PFSK-1 (cell line): ENCODE data around the gene BCL2L1.
A peak's percentile ranks its signal among the peaks of the same experiment; 100 is the strongest.

Experiments used
- FOXP2 ChIP-seq: optimal IDR thresholded peaks from 2 replicates; pipeline ENCODE3; 2011; ENCODE audit warnings: borderline replicate concordance, control low read depth, inconsistent platforms; ENCODE audit not compliant: insufficient read depth; ENCODE audit errors: extremely low read length, extremely low read depth
- POLR2AphosphoS5 ChIP-seq: IDR thresholded peaks from 2 replicates; pipeline ENCODE4 v1.6.1; 2012; ENCODE audit warnings: low read depth, mild to moderate bottlenecking, control low read depth, low read length, moderate library complexity
- REST ChIP-seq, 2 experiments: IDR thresholded peaks; 2 replicates each; pipeline versions ENCODE4 v1.6.1 to v1.8.0; 2011 to 2012; ENCODE audit warnings: low read depth in 2 of 2, low read length in 2 of 2, control low read depth in 1 of 2, inconsistent platforms in 1 of 2, mild to moderate bottlenecking in 1 of 2, moderate library complexity in 1 of 2; ENCODE audit not compliant: insufficient read depth in 1 of 2
- SIN3A ChIP-seq: IDR thresholded peaks from 2 replicates; pipeline ENCODE4 v1.6.1; 2012; ENCODE audit warnings: mild to moderate bottlenecking, low read length, moderate library complexity, borderline replicate concordance; ENCODE audit not compliant: insufficient read depth
- TAF1 ChIP-seq: IDR thresholded peaks from 2 replicates; pipeline ENCODE4 v1.6.1; 2012; ENCODE audit warnings: low read length, control low read depth, borderline replicate concordance; ENCODE audit not compliant: insufficient read depth

Gene BCL2L1

DNA sequence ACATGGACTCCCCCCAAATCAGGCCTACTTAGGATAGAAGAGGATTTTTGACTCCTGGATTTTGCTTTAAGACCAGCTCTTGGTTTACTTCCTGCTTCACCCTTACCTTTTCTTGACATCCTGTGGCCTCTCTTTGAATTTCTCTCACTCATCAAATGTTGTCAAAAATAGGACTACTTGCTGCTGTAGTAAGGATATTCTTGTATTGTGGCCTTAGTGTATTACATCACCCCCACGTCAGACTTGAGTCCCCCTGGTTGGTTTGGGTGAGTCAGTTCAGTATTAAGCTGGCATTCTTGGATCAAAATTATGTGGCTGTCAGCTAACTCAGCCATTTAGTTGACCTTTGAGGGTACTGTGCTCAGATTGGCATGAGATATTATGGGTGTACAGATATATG is 17.5 kb upstream of the BCL2L1 start:
- TF ChIP-seq TAF1, result no peak
- TF ChIP-seq POLR2AphosphoS5, result no peak
- no peak for TF ChIP-seq FOXP2
- no peak for TF ChIP-seq REST (IDR thresholded peaks at IDR 0.05; ENCODE audit: insufficient read depth in 1 of 2, low read depth in 2 of 2, low read length in 2 of 2)
- TF ChIP-seq SIN3A, result no peak

DNA sequence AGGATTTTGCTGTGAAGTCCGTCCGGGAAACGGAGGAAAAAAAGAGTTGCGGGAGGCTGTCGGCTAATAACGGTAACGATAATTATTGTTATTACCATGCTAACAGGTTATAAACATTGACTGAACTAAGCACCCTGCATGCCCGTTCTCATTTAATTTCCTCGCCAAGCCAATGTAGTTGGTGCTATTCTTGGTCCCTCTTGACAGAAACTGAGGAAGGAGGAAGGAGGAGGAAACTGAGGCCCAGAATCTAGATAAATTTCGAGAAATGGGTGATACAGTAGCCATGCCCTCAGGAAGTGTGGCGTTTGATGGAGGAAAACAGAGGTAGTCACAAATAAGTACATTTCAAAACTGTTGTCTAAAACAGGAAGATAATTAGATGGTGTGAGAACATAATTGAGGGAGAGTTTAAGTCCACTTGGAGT is 16.9 kb upstream of the BCL2L1 start:
- no peak for TF ChIP-seq FOXP2
- TF ChIP-seq SIN3A, result no peak
- no peak for TF ChIP-seq TAF1
- no peak for TF ChIP-seq REST (IDR thresholded peaks at IDR 0.05; ENCODE audit: insufficient read depth in 1 of 2, low read depth in 2 of 2, low read length in 2 of 2)
- TF ChIP-seq POLR2AphosphoS5, result no peak

DNA sequence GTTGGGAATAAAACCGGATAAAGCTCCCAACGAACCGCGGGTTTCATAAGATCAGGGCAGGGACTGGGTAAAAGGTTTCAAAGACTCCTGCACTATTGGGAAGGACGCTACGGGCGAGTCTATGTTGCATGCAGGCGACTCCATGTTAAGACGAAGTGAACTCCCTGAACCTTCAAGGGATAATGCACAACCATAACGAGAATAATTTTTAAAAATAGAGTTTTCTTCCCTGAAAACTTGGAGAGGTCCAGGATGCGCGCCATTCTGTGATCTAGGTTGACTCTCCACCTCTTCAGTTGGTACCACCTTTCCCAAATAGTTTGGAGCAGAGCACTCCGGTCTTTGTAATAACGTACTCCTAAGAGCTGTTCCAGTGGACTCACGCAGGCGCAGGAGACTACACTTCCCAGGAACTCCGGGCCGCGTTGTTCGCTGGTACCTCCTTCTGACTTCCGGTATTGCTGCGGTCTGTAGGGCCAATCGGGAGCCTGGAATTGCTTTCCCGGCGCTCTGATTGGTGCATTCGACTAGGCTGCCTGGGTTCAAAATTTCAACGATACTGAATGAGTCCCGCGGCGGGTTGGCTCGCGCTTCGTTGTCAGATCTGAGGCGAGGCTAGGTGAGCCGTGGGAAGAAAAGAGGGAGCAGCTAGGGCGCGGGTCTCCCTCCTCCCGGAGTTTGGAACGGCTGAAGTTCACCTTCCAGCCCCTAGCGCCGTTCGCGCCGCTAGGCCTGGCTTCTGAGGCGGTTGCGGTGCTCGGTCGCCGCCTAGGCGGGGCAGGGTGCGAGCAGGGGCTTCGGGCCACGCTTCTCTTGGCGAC is 16.3 kb upstream of the BCL2L1 start, which contains the start of gene TPX2:
Gene TPX2 (plus strand): TSS at position 562 of the 821 bp plus-strand sequence. CDS start 18,187 bp downstream, outside the sequence.
- TF ChIP-seq FOXP2 (peak; percentile 22), SIN3A (peak; percentile 83; the same call in 1 of the 2 replicates), REST (IDR thresholded peaks at IDR 0.05; ENCODE audit: insufficient read depth in 1 of 2, low read depth in 2 of 2, low read length in 2 of 2) (0 out of 4 replicates have a peak, but pooled peaks of 1 of the 2 experiments have one; percentile 7), POLR2AphosphoS5 (peak; percentile 92), TAF1 (peak; percentile 56; the same call in 1 of the 2 replicates)

DNA sequence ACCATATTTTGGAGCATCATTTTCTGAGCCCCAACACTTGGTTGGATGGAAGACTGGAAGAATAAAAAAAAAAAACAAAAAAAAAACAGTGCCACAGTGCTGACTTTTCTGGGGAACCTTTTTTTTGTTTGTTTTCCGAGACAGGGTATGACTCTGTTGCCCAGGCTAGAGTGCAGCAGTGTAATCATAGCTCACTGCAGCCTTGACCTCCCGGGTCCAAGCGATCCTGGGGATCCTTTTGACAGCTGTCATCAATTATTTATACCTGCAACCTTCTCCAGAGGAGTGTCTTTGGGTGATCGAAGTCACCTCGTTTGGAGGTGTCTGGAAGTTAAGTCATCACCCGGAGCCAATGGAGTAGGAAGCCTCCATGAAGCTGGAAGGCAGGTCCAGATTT is 8.7 kb upstream of the BCL2L1 start:
- no peak for TF ChIP-seq FOXP2
- no peak for TF ChIP-seq POLR2AphosphoS5
- TF ChIP-seq SIN3A, result no peak
- no peak for TF ChIP-seq TAF1
- no peak for TF ChIP-seq REST (IDR thresholded peaks at IDR 0.05; ENCODE audit: insufficient read depth in 1 of 2, low read depth in 2 of 2, low read length in 2 of 2)
